ENCODE measurements around the gene ATXN7L3B.

Gene ATXN7L3B

GRCh38 chr12:74551291-74551690 is 13.7 kb downstream of the ATXN7L3B start:
- no peak for DNase-seq (ENCODE audit: low read depth, low spot score)
- WGBS (ENCODE audit: insufficient coverage, insufficient read length): no CpG with 5 or more reads among the region's 3 CpGs

GRCh38 chr12:74552201-74552600 is 14.6 kb downstream of the ATXN7L3B start:
- no peaks in the 10 kb centered on the region for H3K4me1 ChIP-seq (ENCODE audit: control insufficient read depth, insufficient read depth, low read length)
- no peaks in the 10 kb centered on the region for H3K27me3 ChIP-seq (ENCODE audit: control insufficient read depth, insufficient read depth, low read length)
- no peak overlapping the region for H3K4me3 ChIP-seq (ENCODE audit: low read length)
- no CpG with 5 or more reads among the region's 2 CpGs for WGBS (ENCODE audit: insufficient coverage, insufficient read length)
- no peaks in the 10 kb centered on the region for H3K36me3 ChIP-seq (ENCODE audit: control insufficient read depth, insufficient read depth, low read length)
- H3K27ac ChIP-seq (ENCODE audit: low read length): no peak overlapping the region
- DNase-seq (ENCODE audit: low read depth, low spot score): no peak
- no peaks in the 10 kb centered on the region for H3K9me3 ChIP-seq (ENCODE audit: control insufficient read depth, insufficient read depth, low read length)

More at GRCh38 chr12:74551291-74551690, 13.7 kb downstream of the ATXN7L3B start:
- no peaks in the 10 kb centered on the region for H3K4me1 ChIP-seq (ENCODE audit: control insufficient read depth, insufficient read depth, low read length)
- H3K27ac ChIP-seq (ENCODE audit: low read length): no peak overlapping the region
- no peaks in the 10 kb centered on the region for H3K27me3 ChIP-seq (ENCODE audit: control insufficient read depth, insufficient read depth, low read length)
- no peaks in the 10 kb centered on the region for H3K36me3 ChIP-seq (ENCODE audit: control insufficient read depth, insufficient read depth, low read length)
- H3K9me3 ChIP-seq (ENCODE audit: control insufficient read depth, insufficient read depth, low read length): no peaks in the 10 kb centered on the region
- no peak overlapping the region for H3K4me3 ChIP-seq (ENCODE audit: low read length)

- no peak for DNase-seq (ENCODE audit: low read depth, low spot score)
- WGBS (ENCODE audit: insufficient coverage, insufficient read length): no CpG with 5 or more reads among the region's 2 CpGs
- no peaks in the 10 kb centered on the region for H3K9me3 ChIP-seq (ENCODE audit: control insufficient read depth, insufficient read depth, low read length)
- no peak overlapping the region for H3K27ac ChIP-seq (ENCODE audit: low read length)
- H3K4me1 ChIP-seq (ENCODE audit: control insufficient read depth, insufficient read depth, low read length): no peaks in the 10 kb centered on the region
- H3K36me3 ChIP-seq (ENCODE audit: control insufficient read depth, insufficient read depth, low read length): no peaks in the 10 kb centered on the region
- no peaks in the 10 kb centered on the region for H3K27me3 ChIP-seq (ENCODE audit: control insufficient read depth, insufficient read depth, low read length)
- H3K4me3 ChIP-seq (ENCODE audit: low read length): no peak overlapping the region
These were observed 22.1 kb downstream of the ATXN7L3B start for GRCh38 chr12:74559728-74560127.

- Histone ChIP-seq H3K27me3 (ENCODE audit: control insufficient read depth, insufficient read depth, low read length) (no peaks in the 10 kb centered on the region), H3K9me3 (ENCODE audit: control insufficient read depth, insufficient read depth, low read length) (no peaks in the 10 kb centered on the region), H3K4me1 (ENCODE audit: control insufficient read depth, insufficient read depth, low read length) (no peaks in the 10 kb centered on the region), H3K4me3 (ENCODE audit: low read length) (no peak overlapping the region), H3K36me3 (ENCODE audit: control insufficient read depth, insufficient read depth, low read length) (no peaks in the 10 kb centered on the region), H3K27ac (ENCODE audit: low read length) (no peak overlapping the region)
- DNase-seq (ENCODE audit: low read depth, low spot score): no peak
These were observed 26.3 kb downstream of the ATXN7L3B start for GRCh38 chr12:74563927-74564326.

GRCh38 chr12:74578486-74578885 is 40.9 kb downstream of the ATXN7L3B start:
- H3K4me3 ChIP-seq (ENCODE audit: low read length): no peak overlapping the region
- H3K9me3 ChIP-seq (ENCODE audit: control insufficient read depth, insufficient read depth, low read length): no peaks in the 10 kb centered on the region
- H3K4me1 ChIP-seq (ENCODE audit: control insufficient read depth, insufficient read depth, low read length): no peaks in the 10 kb centered on the region
- WGBS (ENCODE audit: insufficient coverage, insufficient read length): no CpG with 5 or more reads among the region's 2 CpGs
- H3K27me3 ChIP-seq (ENCODE audit: control insufficient read depth, insufficient read depth, low read length): no peaks in the 10 kb centered on the region
- no peak overlapping the region for H3K27ac ChIP-seq (ENCODE audit: low read length)
- no peaks in the 10 kb centered on the region for H3K36me3 ChIP-seq (ENCODE audit: control insufficient read depth, insufficient read depth, low read length)
- no peak for DNase-seq (ENCODE audit: low read depth, low spot score)

GRCh38 chr12:74579446-74579845 is 41.8 kb downstream of the ATXN7L3B start:
- H3K4me3 ChIP-seq (ENCODE audit: low read length): no peak overlapping the region

GRCh38 chr12:74579981-74580380 is 42.3 kb downstream of the ATXN7L3B start:
- DNase-seq (ENCODE audit: low read depth, low spot score): no peak
- Histone ChIP-seq H3K9me3 (ENCODE audit: control insufficient read depth, insufficient read depth, low read length) (no peaks in the 10 kb centered on the region), H3K27me3 (ENCODE audit: control insufficient read depth, insufficient read depth, low read length) (no peaks in the 10 kb centered on the region), H3K27ac (ENCODE audit: low read length) (no peak overlapping the region), H3K4me3 (ENCODE audit: low read length) (no peak overlapping the region), H3K36me3 (ENCODE audit: control insufficient read depth, insufficient read depth, low read length) (no peaks in the 10 kb centered on the region), H3K4me1 (ENCODE audit: control insufficient read depth, insufficient read depth, low read length) (no peaks in the 10 kb centered on the region)
- whole genome bisulfite sequencing (ENCODE audit: insufficient coverage, insufficient read length): no CpG with 5 or more reads among the region's 1 CpG

More at GRCh38 chr12:74579446-74579845, 41.8 kb downstream of the ATXN7L3B start:
- no peak for DNase-seq (ENCODE audit: low read depth, low spot score)
- Histone ChIP-seq H3K36me3 (ENCODE audit: control insufficient read depth, insufficient read depth, low read length) (no peaks in the 10 kb centered on the region), H3K27me3 (ENCODE audit: control insufficient read depth, insufficient read depth, low read length) (no peaks in the 10 kb centered on the region), H3K9me3 (ENCODE audit: control insufficient read depth, insufficient read depth, low read length) (no peaks in the 10 kb centered on the region), H3K4me1 (ENCODE audit: control insufficient read depth, insufficient read depth, low read length) (no peaks in the 10 kb centered on the region), H3K27ac (ENCODE audit: low read length) (no peak overlapping the region)
- no CpG with 5 or more reads among the region's 1 CpG for WGBS (ENCODE audit: insufficient coverage, insufficient read length)

- no peaks in the 10 kb centered on the region for H3K27me3 ChIP-seq (ENCODE audit: control insufficient read depth, insufficient read depth, low read length)
- no peak for DNase-seq (ENCODE audit: low read depth, low spot score)
- H3K36me3 ChIP-seq (ENCODE audit: control insufficient read depth, insufficient read depth, low read length): no peaks in the 10 kb centered on the region
- H3K9me3 ChIP-seq (ENCODE audit: control insufficient read depth, insufficient read depth, low read length): no peaks in the 10 kb centered on the region
- no peaks in the 10 kb centered on the region for H3K4me1 ChIP-seq (ENCODE audit: control insufficient read depth, insufficient read depth, low read length)
- H3K27ac ChIP-seq (ENCODE audit: low read length): no peak overlapping the region
- H3K4me3 ChIP-seq (ENCODE audit: low read length): no peak overlapping the region
- WGBS (ENCODE audit: insufficient coverage, insufficient read length): no CpG with 5 or more reads among the region's 2 CpGs
These were observed 43.8 kb downstream of the ATXN7L3B start for GRCh38 chr12:74581439-74581838.

GRCh38 chr12:74584483-74585062 is 46.9 kb downstream of the ATXN7L3B start:
- no peak overlapping the region for H3K27ac ChIP-seq (ENCODE audit: low read length)

GRCh38 chr12:74586251-74586650 is 48.6 kb downstream of the ATXN7L3B start:
- Histone ChIP-seq H3K9me3 (ENCODE audit: control insufficient read depth, insufficient read depth, low read length) (no peaks in the 10 kb centered on the region), H3K36me3 (ENCODE audit: control insufficient read depth, insufficient read depth, low read length) (no peaks in the 10 kb centered on the region), H3K4me3 (ENCODE audit: low read length) (no peak overlapping the region), H3K4me1 (ENCODE audit: control insufficient read depth, insufficient read depth, low read length) (no peaks in the 10 kb centered on the region), H3K27ac (ENCODE audit: low read length) (no peak overlapping the region), H3K27me3 (ENCODE audit: control insufficient read depth, insufficient read depth, low read length) (no peaks in the 10 kb centered on the region)
- DNase-seq (ENCODE audit: low read depth, low spot score): no peak
- WGBS (ENCODE audit: insufficient coverage, insufficient read length): no CpG with 5 or more reads among the region's 4 CpGs

More at GRCh38 chr12:74584483-74585062, 46.9 kb downstream of the ATXN7L3B start:
- Histone ChIP-seq H3K9me3 (ENCODE audit: control insufficient read depth, insufficient read depth, low read length) (no peaks in the 10 kb centered on the region), H3K4me3 (ENCODE audit: low read length) (no peak overlapping the region), H3K27me3 (ENCODE audit: control insufficient read depth, insufficient read depth, low read length) (no peaks in the 10 kb centered on the region), H3K4me1 (ENCODE audit: control insufficient read depth, insufficient read depth, low read length) (no peaks in the 10 kb centered on the region), H3K36me3 (ENCODE audit: control insufficient read depth, insufficient read depth, low read length) (no peaks in the 10 kb centered on the region)
- DNase-seq (ENCODE audit: low read depth, low spot score): no peak
- no CpG with 5 or more reads among the region's 3 CpGs for WGBS (ENCODE audit: insufficient coverage, insufficient read length)

Data from iPS DF 6.9 (cell line).